Measurements from ENCODE around the gene AADAT. TPM values are rescaled to one million over a fixed set of nuclear protein-coding genes. Genes with fewer than 3 reads are reported as not detected.

AADAT gene
- total and polyA plus RNA-seq, 2 of the 4 experiments (the other 2 are of a cell fraction) = 4.7 to 6.9 TPM

- no peak for DNase-seq
- H4K8ac ChIP-seq (ENCODE audit: low read depth in 2 of 2, low read length in 2 of 2) = no peak overlapping the region
- H2BK20ac ChIP-seq (ENCODE audit: low read depth, low read length) = no peak overlapping the region
- in situ Hi-C loops (cut with MboI; ENCODE audit: low sequenced_read_pairs) (no loop called here), intact Hi-C loops (cut with micrococcal nuclease) (no loop called here), dilution Hi-C loops (cut with HindIII; ENCODE audit: low sequenced_read_pairs, unreplicated experiment) (no loop called here)
- no peak overlapping the region for H3K9ac ChIP-seq (ENCODE audit: low read depth, low read length)
- H3K9me1 ChIP-seq (ENCODE audit: insufficient read depth, low read length) = no peaks in the 10 kb centered on the region
- H3K23ac ChIP-seq (ENCODE audit: low read depth, low read length) = no peak overlapping the region
- H3K9me3 ChIP-seq (ENCODE audit: control insufficient read depth, insufficient read depth, low read length) = no peaks in the 10 kb centered on the region
- no peak overlapping the region for H2AFZ ChIP-seq (replicated peaks; ENCODE audit: low read length, poor library complexity)
- H4K91ac ChIP-seq (ENCODE audit: insufficient read depth, low read depth, low read length) = no peak overlapping the region
- no peak overlapping the region for H3K4me2 ChIP-seq (ENCODE audit: low read depth, low read length)
- no peak overlapping the region for H3K14ac ChIP-seq (replicated peaks; ENCODE audit: low read depth, low read length)
- H2BK5ac ChIP-seq (ENCODE audit: low read depth, low read length, poor library complexity, severe bottlenecking) = no peak overlapping the region
- no peak overlapping the region for H3K56ac ChIP-seq (ENCODE audit: extremely low read depth, insufficient read depth, low read length)
- no peak overlapping the region for H2BK15ac ChIP-seq (ENCODE audit: low read depth, low read length)
- CTCF ChIA-PET = no interaction called here
- WGBS, 2 experiments (ENCODE audit: extremely low coverage in 2 of 2, insufficient read length in 1 of 2) = no CpG with 5 or more reads among the region's 3 CpGs
- H2AK5ac ChIP-seq (ENCODE audit: low read depth, low read length) = no peak overlapping the region
- no peak overlapping the region for H2BK120ac ChIP-seq (ENCODE audit: low read depth, low read length)
- H3K36me3 ChIP-seq (ENCODE audit: control insufficient read depth, insufficient read depth, low read length) = peaks cover 2% of the 10 kb centered on the region
- ATAC-seq (ENCODE audit: low read depth) = no peak
- no peak overlapping the region for H3K18ac ChIP-seq (ENCODE audit: low read depth, low read length)
- H3K4ac ChIP-seq (ENCODE audit: low read depth, low read length) = no peak overlapping the region
- POLR2A ChIA-PET (ENCODE audit: unreplicated experiment) = no interaction called here
- H3K4me1 ChIP-seq (ENCODE audit: control insufficient read depth, insufficient read depth, low read length) = no peaks in the 10 kb centered on the region
- 0 out of 4 replicates have a peak, but pooled peaks cover 0 to 2% of the 10 kb centered on the region in 2 experiments for H3K79me1 ChIP-seq (ENCODE audit: low read depth in 1 of 2, low read length in 2 of 2)
- H4K20me1 ChIP-seq (ENCODE audit: insufficient read depth, low read length) = no peaks in the 10 kb centered on the region
- BruUV-seq (replicated peaks) = no TSS peak
- no peak overlapping the region for H3K27ac ChIP-seq (ENCODE audit: insufficient read depth, low read length)
- TF ChIP-seq MAZ (IDR thresholded peaks at IDR 0.05; ENCODE audit: borderline replicate concordance, low read depth, low read length) = no peak
- H3K27me3 ChIP-seq (ENCODE audit: control insufficient read depth, insufficient read depth, low read length) = no peaks in the 10 kb centered on the region
- no peak overlapping the region for H4K5ac ChIP-seq (ENCODE audit: low read depth, low read length)
- H3K4me3 ChIP-seq (ENCODE audit: insufficient read depth, low read depth, low read length) = no peak overlapping the region
- H2AK9ac ChIP-seq (replicated peaks; ENCODE audit: low read depth, low read length, poor library complexity) = no peak overlapping the region
These were observed 9.3 kb downstream of the AADAT start for GRCh38 chr4:170080496-170080895.

Data from IMR-90 (cell line).